HG03565 (cell line): ENCODE results near the gene ADGRB2.
"Not testable (repeated sequence)": the region's sequence is repeated elsewhere in the genome, so short reads cannot be mapped to it uniquely, and the experiment has no call there.

Experiments used
- ATAC-seq: cut with Tn5 transposase; IDR thresholded peaks from one replicate; pipeline ENCODE4 v1.9.1; 2021; ENCODE audit warnings: mild to moderate bottlenecking, moderate library complexity; ENCODE audit not compliant: unreplicated experiment

ADGRB2 gene

DNA sequence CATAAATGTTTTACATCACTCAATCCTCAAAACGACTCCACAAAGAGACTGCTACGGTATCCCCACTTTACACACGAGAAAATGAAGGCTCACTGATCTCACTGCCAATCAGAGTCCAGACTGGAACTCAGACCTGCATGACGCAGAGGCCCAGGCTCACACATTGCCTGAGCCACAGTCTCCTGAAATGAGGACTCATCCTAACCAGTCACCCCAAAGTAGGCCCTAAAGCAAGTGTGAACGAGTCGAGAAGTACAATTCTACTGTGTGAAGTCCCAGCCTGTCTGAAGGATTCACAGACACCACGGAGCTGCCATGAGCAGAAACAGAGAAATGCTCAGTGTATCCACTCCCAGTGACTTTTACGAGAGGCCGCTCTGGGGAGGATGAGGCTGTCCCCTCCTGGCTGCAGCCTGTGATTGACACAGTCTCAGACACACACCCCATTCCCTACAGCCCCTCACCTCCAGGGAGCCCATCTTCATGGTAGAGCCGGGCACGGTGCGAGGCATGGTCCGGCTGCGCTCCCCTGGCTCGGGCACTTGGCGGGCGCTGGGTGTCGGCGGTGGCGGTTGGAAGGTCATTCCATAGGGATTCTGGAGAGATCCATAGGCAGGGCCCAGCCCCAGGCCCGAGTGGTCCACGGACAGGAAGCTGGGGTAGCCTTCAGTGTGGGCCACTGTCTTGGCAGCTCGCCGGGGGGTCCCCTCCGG lies 33.6 kb downstream of the ADGRB2 start:
- ATAC-seq: no peak

DNA sequence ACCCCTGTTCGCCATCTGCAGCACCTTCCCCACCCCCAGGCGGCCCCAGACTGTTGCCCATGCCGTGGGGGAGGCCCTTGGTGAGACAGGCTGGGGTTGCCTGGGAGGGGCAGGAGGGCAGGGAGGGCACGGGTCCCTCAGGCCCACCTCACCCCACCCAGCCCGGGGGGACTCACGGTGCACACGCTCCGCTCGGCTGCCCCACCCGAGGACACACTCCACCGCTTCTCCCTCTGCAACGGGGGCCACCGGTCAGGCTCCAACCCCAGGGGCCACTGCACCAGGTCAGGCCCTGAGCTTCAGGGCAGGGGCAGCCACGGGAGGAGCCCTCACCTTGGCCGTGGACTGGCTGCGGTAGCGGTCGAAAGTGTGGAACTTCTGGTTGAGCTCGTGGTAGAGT lies 36.3 kb downstream of the ADGRB2 start:
- ATAC-seq: no peak

DNA sequence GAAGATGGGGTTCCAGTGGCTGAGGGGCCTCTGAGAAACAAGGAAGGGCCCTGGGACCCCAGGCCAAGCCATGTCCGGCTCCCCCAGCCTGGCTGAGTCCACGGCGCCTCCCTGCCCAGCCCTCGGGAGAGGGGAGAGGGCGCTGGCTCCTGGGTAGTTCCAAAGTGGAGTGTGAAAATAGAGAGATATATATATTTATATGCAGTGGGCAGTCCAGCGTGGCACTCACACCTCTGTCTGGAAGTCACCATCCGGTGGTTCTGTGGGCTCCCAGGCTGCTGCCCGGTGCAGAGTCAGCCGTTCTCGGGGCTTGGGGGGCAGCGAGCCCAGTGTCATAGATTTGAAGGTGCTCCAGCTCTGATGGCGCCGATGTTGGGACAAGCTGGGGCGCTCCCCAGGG lies 36.9 kb downstream of the ADGRB2 start:
- ATAC-seq: no peak

DNA sequence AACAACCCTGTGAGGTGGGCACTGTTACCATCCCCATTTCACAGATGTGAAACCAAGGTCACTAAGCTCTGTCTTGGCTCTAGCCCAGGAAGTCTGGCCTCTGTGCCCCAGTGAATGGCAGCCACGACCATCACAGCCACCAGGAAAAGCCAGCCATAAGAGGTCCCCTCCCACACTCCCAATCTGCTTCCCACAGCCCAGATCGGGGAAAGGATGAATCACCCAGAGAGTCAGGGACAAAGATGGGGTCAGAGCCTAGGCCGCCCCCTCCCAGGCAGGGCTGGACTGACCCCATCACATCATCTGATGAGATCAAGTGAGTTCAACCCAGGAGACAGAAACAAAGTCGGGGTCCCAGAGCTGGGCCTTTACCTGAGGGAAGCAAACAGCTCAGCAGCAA lies 37.4 kb downstream of the ADGRB2 start:
- no peak for ATAC-seq

DNA sequence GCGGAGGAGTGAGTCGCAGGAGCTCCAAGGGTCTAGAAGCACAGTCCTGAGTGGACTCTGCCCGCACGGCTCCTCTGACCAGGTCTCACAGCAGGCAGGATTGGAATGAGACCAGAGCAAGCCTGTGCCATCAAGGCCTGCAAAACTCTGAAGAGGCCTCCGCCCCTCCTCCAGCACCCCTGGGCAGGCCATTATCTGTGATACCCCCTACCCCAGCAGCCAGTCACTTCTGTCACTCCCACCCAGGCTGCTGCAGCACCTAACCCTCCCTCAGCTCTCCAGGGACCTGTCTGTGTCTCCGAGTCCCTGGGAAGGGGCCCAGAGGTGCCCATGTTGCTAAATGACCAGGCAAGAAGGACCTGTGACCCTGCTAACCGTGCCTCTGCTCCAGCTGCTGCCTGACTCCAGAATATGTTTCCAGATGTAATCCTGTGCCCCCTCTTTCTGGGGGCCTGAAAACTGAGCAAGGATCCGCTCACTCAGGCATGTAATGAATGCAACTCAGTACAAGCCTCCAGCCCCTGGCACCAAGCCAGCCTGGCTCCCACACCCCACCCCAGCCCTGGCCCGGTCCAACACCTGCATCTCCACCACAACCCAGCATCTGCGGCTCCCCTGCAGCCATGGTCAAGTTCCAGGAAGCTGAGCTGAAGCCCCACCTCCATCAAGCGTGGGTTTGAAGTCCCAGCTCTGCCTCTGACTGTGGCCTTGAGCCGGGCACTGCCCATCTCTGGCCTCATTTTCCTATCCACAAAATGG lies 38.2 kb downstream of the ADGRB2 start:
- ATAC-seq: no peak

DNA sequence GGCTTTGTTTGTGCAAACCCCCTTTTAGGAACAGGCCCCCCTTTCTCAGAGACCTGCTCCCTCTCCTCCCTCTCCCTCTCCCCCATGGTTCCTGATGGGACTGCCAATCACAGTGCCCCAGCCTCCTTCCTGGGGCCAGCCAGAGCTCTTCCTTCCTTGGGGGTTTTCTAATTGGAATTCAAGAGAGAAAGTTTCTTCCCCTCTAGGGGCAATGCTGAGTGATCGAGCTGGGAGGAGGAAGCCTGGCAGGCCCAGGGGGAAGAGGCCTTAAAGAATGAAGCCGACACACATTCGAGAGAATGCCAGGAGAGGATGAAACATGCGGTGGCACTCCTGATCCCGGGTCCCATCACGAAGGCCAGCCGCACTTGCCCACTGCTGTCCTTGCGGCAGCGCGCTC lies 39.0 kb downstream of the ADGRB2 start:
- ATAC-seq: no peak

DNA sequence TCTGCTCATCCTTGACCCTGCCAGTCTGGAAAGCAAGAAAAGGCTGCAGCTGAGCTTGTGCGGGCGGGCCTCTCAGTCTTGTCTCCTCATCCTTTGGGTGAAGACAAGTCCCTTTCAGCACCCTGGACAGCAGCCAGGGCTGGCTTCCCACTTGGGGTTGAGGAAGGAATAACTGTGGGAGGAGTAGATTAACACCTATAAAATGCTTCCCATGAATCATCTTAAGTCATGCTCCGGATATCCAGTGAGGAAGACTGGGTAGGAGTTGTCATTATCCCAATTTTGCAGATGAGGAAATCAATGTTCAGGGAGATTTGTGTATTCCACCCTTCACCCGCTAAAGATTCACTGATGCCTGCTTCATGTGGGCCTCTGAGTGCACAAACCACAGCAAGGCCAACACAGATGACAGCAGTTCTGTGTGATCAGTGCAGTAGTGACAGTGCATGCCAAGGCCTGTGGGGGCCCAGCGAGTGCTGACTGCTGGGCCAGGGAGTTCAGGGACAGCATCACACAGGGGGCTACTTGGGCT lies 40.2 kb downstream of the ADGRB2 start:
- no peak for ATAC-seq

DNA sequence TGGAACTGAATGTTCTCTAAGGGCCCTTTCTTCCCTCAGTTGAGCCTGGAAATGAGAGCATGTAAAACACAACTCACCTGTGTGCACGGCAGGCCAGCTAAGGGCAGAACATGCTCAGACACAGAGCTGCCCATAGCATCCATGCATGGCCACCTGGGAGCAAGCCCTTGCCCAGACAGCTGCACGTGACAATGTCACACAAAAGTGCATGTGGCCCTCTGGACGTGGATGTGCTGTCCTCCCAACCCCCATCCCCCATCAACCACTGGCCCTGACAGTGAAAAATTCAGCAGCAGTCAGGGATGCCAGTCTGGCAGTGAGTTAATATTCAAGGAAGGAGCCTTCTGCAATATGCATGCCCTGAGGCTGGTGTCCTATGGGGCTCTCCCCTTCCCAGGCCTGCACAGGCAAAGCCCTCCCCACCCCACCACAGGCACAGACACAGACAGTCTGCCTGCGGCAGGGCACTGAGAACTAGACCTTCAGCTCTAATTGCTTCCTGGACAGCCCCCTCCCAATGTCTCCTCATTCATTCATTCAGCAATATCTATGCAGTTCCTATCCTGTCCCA lies 45.7 kb downstream of the ADGRB2 start:
- no peak for ATAC-seq

DNA sequence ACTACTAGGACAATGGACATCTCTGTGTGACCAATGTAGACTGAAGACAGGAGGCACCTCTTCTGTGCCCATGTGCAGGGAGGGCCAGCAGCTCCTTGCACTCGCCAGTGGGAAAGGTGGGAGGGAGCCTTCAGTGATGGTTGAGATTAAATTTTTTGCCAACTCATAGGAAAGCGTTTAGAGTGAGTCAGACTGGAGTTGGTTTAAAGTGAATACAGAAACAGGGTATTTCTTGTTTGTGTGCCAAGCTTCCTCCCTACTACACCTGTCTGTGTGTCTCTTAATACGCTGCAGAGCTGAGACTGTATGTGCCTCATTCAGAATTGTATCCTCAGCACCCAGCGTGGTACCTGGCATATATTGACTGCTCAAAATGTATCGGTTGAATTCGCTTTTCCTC lies 46.8 kb downstream of the ADGRB2 start:
- ATAC-seq: no peak

DNA sequence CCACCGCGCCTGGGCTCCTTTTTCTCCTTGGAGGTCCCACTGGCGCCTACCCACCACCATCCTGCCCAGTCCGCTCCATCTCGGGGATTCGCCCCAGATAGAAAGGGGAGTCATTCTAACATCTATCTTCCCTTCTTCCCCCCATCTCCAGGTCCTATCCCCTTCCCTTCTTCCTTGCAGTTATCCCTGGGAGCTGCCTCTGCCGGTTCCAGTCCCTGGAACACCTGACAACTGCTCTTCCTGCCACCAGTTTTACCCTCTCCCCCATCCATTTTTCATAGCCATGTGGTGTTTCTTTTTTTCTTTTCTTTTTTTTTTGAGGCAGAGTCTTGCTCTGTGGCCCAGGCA lies 48.3 kb downstream of the ADGRB2 start:
- no peak for ATAC-seq

DNA sequence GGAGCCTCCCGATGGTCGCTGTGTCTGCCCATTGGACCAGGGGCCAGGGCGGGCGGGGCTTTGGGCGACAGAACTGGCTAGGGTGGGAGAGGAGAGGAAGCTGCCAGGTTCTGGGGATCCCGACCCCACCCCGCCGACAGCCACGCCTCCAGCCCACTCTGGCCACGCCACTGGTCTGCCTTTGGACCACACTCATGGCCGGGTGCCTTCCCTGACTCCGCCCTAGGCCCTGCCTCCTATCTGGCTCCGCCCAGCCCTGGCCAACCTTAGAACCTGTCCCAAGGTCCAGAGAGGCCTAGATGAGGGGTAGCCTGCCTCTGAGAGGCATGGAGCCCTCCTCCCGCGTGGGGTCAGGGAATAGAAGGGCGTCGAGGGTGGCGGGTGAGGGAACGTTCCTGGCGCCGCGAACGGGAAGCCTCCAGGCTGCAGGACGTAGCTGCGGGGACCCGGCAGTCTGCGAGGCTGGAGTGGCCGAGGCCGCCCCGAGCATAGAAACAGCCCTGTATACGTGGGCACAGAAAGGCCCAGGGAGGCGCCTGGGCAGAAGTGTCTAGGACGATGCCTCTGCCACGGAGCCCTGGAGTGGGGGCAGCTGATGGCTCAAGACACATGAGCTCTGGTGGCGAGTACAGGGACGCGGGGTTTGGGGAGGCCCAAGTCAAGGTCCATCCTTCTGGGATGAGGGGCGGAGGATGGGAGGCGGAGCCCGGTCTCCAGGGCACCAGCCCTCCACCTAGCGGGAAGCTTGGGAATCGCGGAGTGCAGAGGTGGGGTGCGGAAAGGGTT lies 48.9 kb downstream of the ADGRB2 start:
- ATAC-seq: no peak

DNA sequence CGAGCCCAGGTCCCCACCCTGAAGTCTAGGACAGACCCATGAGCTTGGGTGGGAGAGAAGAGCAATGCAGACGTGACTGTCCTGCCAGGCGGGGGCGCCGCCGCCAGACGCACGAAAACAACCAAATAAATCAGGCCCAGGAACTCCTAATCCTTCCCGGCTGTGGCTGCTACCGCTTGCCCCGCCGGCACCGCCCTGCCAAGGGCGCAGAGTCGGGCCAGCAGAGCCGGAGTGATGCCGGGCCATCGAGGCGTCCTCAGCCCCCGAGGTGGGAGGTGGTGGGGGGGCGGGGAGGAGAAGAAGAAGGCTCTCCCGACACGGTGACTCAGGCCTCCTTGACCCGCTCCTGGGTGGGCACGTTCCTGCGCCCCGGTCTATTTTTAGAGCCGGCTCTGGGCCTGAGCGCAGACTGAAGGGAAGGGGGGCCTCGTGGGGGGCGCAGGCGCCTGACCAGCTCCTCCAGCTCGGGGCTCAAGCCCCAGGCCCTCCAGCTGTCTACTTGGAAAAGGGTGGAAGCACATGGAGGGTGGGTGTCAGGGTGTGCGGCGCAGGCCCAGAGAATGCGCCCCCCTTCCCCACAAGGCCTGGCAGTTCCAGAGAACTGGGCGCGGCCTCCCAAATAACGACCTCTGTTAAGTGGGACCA lies 49.6 kb downstream of the ADGRB2 start:
- no peak for ATAC-seq

DNA sequence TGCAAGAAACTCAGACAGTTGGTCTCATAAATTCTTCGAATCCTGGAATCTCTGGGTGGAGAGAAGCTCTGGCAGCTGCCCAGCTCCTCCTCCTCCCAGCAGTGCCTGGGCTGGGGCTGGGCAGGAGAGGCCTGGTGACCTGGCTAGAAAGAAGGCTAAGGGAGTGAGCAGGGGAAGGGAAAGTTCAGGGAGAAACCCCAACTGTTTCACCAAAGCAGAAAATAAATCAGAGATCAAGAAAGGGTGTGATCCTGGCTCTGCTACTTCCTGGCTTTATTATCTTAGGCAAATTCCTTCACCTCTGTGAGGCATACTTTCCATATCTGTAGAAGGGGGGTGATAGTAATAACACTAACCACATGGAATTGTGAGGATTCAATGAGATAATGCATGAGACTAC lies 51.5 kb downstream of the ADGRB2 start:
- no peak for ATAC-seq

DNA sequence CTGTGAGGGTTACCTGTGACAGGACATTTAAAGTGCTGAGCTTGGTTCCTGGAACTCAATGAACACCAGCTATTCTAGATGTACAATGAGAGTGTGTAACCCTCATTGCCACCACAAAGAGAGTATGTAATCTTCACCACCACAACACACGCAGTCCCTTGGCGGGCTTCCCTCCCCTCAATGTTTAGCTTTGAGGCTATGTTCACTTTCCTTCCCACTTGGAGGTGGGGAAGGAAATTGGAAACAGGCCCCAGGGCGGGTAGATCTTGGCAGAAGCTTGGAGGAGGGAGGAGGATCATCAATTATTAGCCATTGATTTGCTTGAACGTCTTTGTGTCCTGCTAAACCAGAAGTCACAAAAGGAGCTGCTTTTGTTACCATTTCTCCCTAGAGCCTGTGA lies 52.1 kb downstream of the ADGRB2 start:
- ATAC-seq: no peak

DNA sequence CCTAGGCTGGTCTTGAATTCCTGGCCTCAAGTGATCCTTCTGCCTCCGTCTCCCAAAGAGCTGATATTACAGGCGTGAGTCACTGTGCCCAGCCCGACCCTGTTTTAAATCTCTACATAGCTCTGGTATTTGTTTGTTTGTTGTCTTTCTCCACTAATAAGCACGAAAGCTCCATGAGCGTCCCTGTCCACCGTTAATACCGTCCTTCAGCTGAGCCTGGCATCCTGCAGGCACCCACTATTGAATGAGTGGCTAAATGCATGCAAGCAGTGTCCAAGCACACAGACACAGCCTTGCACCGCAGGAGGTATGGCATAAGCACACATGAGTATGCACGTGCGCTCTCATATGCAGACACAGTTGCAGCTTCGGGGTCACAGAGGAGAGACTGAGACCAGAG lies 55.8 kb downstream of the ADGRB2 start:
- ATAC-seq: no peak

DNA sequence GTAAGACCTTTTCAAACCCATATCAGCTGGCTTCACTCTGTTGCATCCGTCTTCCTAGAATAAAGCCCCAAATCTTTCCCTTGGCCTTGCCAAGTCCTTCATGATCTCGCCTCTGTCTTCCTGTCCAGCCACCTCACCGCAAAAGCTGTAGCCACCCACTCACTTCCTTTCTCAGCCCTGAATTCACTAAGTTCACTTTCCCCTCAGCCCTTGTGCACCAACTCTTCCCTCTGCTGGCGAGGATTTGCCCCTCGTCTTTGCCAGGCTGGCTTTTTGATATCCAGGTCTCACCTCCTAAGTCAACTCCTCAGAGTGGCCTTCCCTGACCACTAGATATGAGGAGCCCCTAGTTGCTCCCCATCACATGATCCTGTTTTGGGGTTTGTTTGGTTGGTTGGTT lies 56.4 kb downstream of the ADGRB2 start:
- no peak for ATAC-seq

DNA sequence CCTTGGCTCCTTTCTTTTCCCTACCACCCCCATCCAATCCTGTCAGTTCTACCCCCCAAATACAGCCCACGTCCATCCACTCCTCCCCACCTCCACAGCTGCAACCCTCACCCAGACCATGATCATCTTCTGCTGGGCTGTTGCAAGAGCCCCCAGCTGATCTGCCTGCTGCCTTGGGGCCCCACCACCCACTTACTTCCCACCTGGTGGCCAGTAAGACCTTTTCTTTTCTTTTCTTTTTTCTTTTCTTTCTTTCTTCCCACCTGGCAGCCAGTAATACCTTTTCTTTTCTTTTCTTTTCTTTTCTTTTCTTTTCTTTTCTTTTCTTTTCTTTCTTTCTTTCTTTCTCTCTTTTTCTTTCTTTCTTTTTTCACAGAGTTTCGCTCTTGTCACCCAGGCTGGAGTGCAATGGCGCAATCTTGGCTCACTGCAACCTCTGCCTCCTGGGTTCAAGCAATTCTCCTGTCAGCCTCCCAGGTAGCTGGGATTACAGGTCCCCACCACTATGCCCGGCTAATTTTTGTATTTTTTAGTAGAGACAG lies 57.0 kb downstream of the ADGRB2 start:
- ATAC-seq: not testable (repeated sequence)

DNA sequence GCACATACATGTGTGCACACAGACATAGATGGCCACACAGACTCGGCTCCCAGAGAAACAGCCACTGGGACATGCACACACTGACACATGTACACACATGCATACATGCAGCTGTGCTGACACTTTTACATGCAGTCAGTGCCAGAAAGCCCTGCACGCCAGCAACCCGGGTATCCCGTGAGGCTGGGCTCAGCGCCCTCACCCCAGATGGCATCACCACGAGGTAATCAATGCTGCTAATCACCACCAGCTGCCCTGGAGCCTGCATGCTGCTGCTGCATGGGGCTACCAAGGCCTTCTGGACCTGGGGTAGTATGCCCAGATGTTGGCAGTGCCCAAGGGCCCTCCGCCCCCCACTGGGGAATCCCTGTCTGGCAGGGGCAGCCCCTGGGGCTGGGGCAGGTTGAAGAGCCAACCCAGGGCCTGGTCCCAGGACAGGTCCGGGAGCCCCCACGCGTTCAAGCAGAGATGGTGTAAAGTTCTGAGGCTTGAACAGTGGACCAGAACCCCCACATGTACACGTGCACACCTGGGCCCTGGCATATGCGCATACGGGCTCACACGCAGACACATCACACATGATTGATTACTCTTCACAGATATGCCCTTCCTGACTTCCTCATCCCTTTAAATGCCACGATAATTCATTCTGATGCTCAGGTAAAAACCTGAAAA lies 57.6 kb downstream of the ADGRB2 start:
- no peak for ATAC-seq

DNA sequence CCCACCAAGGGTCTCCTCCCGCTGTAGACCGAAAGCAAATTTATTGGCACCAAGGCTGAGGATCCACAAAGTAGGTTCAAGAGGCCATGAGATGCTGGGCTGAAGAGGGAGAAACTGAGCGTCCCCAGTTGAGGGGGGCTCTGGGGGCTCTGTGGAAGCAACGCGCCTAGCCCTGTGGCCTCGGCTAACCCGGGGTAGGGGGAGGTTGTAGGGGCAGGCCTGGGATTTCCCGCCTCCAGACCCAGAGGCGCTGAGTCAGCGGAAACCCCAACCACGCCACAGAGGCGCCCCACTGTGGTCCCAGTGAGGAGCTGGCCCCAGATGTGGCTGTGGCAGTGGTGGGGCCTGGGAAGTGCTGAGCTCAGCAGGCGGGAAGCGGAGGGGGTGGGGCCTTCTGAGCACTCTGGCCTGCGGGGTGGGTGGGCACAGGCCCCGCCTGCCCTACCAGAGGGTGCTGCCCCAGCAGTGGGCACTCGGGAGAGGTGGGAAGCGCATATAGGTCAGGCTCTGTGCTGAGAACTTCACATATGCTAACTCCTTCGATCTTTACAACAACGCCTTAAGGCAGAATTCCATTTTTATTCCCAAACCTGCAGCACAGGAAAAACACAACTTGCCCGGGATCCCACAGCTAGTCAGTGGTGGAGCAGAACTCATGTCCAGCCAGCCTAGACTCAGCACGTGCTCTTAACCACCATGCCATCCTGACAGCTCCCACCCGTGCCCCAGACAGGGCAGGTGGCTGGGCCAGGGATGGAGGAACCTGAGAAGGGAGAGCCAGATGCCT lies 58.9 kb downstream of the ADGRB2 start:
- ATAC-seq: no peak
